Neuron (in vitro differentiated cells): Measurements from ENCODE around the gene PRKCZ.

ENCODE experiments used
- H2AFZ ChIP-seq: one replicate; pipeline ENCODE4 v1.6.1; 2013; ENCODE audit warnings: low read depth, mild to moderate bottlenecking, inconsistent platforms, low read length, moderate library complexity
- H3K27me3 ChIP-seq: one replicate; pipeline ENCODE4 v1.6.1; 2013; ENCODE audit warnings: low read length; ENCODE audit not compliant: insufficient read depth
- H3K36me3 ChIP-seq: one replicate; pipeline ENCODE4 v1.6.1; 2013; ENCODE audit warnings: low read length; ENCODE audit not compliant: insufficient read depth
- H3K4me1 ChIP-seq: one replicate; pipeline ENCODE4 v1.6.1; 2013; ENCODE audit warnings: low read length; ENCODE audit not compliant: insufficient read depth
- H3K4me3 ChIP-seq: 2 replicates; pipeline ENCODE4 v1.5.1; 2013; ENCODE audit warnings: mild to moderate bottlenecking, low read length, moderate library complexity
- H3K9me3 ChIP-seq: one replicate; pipeline ENCODE4 v1.6.1; 2013; ENCODE audit warnings: low read length

Gene PRKCZ

DNA sequence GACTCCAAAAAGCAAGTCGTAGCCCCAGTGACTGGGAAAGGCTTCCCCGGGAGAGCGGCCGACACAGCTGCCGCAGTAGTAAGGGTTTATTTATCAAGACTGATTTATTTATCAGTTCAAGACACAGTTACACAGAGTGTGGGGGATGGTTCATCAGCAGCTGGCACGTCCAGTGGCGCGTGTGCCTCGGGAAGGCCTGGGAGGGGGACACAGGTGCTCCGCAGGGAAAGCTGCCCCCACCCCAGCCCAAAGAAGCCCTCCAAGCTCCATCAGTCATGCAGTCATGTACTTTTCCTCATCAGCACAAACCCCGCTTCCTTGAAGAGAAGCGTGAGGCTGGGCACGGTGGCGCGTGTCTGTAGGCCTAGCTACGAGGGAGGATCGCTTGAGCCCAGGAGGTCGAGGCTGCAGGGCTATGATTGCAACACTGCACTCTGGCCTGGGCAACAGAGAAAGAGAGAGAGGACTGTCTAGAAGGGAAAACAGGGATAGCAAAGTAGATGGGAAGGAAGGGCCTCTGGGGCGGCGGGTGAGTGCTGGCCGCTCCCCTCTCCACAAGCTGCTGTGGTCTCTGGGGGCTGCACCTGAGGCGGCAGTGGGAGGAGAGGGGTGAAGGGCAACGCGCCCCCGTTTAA, 53.2 kb downstream of the PRKCZ start:
- Histone ChIP-seq H3K4me1 (no peaks in the 10 kb centered on the region), H3K4me3 (no peak overlapping the region), H3K9me3 (no peaks in the 10 kb centered on the region), H2AFZ (no peak overlapping the region), H3K36me3 (no peaks in the 10 kb centered on the region), H3K27me3 (no peaks in the 10 kb centered on the region)

DNA sequence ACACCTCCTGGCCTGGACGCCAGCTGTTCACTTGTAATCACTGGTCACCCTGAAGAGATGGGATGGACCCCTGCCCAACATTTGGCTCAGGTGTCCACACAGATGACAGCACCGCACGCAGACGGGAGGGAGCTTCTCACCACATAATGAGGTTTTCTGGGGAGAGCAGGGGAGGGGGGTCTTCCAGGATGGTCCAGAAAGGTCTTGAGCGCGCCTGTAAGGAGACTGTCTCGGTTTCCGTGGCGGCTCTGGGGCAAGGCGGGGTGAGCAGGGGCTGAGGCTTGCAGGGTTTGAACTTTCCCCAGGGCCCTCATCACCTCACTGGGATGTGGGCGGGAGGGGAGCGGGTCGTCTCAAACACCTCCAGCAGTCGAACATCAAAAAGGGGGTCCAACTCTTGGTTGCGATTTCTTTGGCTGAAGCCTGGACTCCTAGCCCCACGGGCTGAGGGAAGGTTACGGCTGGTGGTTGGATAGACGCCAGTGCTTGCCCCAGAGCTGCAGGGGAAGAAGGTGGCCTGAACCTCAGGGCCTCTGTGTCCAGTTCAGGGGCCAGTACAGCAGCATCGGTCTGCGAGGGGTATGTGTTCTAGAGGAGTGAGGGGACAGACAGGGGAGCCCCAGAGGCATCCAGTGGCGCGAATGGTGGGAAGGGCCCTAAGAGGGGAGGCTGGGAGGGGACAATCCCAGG, 53.8 kb downstream of the PRKCZ start:
- H3K27me3 ChIP-seq = no peaks in the 10 kb centered on the region
- H3K36me3 ChIP-seq = no peaks in the 10 kb centered on the region
- H3K4me3 ChIP-seq = no peak overlapping the region
- no peaks in the 10 kb centered on the region for H3K9me3 ChIP-seq
- H3K4me1 ChIP-seq = no peaks in the 10 kb centered on the region
- H2AFZ ChIP-seq = no peak overlapping the region

DNA sequence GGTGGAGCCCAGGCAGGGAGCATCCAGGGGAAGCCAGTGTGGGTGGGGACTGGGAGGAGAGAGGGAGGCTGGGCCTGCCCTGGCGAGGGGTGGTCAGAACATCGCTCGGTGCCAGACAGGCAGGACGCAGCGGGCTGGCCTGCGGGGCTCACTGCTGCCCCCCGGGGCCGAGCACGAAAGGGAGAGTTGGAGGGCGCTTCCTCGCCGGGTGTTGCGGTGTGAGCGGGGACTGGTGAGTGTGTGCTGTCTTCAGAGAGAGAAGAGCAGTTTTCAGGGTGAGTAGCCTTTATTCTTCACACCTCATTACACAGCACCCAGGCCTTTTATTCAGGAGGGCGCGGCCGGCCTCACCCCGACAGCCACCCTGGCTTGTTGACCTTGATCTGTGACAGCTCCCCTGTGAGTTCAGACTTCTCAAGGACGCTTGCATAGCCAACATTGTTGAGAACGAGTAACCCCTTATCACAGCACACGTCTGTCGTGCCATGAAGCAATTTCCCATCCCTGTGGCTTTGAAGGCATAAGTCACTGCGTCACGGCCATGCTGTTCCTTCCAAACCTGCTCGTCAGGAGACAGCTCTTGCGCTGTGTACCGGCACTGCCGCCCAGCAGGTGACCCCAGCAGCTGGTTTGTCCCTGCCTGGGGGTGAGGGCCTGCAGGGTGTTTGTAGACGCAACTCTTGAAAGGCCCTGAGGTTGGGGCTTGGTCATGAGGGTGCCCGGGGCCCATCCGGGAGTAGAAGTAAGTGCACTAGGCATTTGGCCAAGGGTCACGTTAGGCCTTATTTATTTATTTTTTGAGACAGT, 54.6 kb downstream of the PRKCZ start:
- H3K36me3 ChIP-seq = no peaks in the 10 kb centered on the region

DNA sequence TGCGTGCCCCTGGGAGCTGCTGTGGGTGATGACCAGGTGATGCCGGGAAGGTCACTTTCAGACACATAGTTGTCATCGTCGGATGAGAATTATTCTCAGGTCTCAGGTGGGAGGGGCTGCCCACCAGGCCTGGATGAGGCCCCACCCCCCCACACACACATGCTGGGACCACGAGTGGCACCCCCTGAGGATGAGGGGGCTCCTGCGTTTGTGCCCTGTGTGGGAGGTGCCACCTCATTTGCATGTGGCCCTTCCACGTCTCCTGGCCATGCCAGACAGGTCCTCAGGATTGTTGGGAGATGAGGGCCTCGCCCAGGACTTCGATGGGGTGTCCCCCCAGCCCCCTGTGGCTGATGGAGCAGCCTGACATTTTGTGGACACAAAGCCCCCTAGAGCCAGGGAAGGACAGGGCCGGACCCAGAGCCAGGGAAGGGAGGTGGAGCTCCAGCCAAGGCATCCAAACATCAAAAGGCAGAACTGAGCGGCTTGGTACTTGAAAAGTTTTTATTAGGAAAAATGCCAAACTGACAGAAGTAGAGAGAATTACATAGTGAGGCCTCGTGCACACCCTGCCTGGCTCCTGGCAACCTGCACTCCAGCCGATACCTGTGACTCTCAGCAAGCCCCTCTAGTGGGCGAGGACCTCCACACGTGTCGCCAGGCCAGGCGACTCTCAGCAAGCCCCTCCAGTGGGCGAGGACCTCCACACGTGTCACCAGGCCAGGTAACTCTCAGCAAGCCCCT, 55.7 kb downstream of the PRKCZ start:
- no peaks in the 10 kb centered on the region for H3K27me3 ChIP-seq
- no peaks in the 10 kb centered on the region for H3K36me3 ChIP-seq
- no peak overlapping the region for H3K4me3 ChIP-seq
- H3K9me3 ChIP-seq = peaks cover 2% of the 10 kb centered on the region
- H2AFZ ChIP-seq = no peak overlapping the region
- no peaks in the 10 kb centered on the region for H3K4me1 ChIP-seq

More for the DNA sequence above, 54.6 kb downstream of the PRKCZ start:
- H3K9me3 ChIP-seq = peaks cover 2% of the 10 kb centered on the region
- no peak overlapping the region for H2AFZ ChIP-seq
- H3K27me3 ChIP-seq = no peaks in the 10 kb centered on the region
- H3K4me1 ChIP-seq = no peaks in the 10 kb centered on the region
- H3K4me3 ChIP-seq = no peak overlapping the region

DNA sequence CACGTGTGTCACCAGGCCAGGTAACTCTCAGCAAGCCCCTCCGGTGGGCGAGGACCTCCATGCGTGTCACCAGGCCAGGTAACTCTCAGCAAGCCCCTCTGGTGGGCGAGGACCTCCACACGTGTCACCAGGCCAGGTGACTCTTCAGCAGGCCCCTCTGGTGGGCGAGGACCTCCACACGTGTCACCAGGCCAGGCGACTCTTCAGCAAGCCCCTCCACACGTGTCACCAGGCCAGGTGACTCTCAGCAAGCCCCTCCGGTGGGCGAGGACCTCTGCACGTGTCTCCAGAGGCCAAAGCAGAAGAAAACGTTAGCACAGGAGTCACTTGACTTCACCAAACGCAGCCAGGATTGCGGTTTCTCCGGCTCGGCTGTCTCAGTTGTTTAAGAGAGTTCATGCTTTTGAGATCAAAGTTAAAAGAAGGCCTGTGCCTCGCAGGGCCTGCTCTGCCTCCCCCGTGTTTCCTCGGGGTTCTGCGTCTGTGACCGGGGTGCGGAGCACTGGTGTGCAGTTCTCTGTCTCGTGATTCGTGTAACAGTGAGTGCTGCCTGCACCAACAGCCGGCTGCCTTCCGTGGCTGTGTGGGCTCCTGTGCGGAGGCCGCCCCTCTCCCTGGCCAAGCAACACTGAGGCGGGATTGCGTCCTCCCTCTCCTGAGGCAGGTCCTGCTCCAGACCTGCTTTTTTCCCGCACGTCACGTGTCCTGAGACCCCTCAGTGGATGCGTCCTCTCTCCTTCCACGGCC, 56.6 kb downstream of the PRKCZ start:
- no peaks in the 10 kb centered on the region for H3K36me3 ChIP-seq
- no peaks in the 10 kb centered on the region for H3K27me3 ChIP-seq
- H3K9me3 ChIP-seq = peaks cover 2% of the 10 kb centered on the region
- no peak overlapping the region for H3K4me3 ChIP-seq
- no peaks in the 10 kb centered on the region for H3K4me1 ChIP-seq
- H2AFZ ChIP-seq = no peak overlapping the region

DNA sequence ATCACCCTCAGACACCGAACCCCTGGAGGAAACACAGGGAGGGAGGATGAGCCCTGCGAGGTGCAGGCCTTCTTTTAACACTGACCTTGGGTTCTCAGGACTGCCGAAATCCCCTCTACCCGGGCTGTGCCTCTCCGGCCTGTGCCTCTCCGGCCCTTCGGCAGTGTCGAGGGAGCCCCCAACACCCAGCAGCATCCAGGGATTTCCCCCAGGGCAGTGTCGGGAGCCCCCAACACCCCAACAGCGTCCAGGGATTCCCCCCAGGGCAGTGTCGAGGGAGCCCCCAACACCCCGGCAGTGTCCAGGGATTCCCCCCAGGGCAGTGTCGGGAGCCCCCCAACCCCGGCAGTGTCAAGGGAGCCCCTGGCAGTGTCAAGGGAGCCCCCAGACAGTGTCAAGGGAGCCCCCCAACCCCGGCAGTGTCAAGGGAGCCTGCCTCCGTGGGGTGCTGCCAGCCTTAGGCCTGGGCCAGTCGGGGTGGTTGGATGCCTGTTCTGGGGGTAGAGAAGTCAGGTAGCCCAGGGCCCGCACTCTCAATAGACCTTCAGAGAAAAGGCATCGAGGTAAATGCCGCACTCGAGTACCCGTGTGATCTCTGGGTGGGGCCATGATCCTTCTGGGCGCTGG, 57.5 kb downstream of the PRKCZ start:
- no peak overlapping the region for H3K4me3 ChIP-seq
- H3K4me1 ChIP-seq = no peaks in the 10 kb centered on the region
- H3K9me3 ChIP-seq = peaks cover 2% of the 10 kb centered on the region
- no peaks in the 10 kb centered on the region for H3K27me3 ChIP-seq
- H3K36me3 ChIP-seq = no peaks in the 10 kb centered on the region
- no peak overlapping the region for H2AFZ ChIP-seq

DNA sequence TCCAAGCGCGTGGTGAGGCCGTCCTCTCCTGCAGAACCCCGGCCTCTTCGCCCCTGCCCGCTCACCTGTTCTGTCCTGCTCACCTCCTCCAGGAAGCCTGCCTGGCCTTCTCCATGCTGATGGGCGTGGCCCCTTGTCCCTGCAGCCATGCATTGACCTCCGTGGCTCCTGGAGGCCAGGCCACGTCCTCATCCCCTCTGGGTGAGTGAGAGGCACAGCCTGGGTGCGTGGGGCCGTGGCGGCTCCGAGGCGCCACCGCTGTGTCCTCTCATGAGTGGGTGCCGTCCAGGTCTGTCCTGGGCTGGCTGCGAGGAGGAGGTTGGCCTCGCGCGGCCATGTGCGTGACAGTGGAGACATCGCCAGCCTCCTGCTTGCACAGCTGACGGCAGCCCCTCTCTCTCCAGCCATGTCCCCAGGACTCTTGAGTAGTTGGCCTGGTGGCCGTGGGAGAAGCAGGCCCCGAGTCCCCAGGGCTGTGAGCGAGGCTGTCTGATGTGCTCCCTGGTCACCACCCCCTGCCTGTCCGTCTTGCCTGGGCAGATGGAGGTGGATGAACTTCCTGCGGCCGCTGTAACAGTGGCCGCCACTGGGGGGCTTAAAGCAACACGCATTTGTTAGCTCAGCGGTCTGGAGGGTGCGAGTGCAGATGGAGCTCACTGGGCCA, 58.1 kb downstream of the PRKCZ start:
- Histone ChIP-seq H3K27me3 (no peaks in the 10 kb centered on the region), H3K9me3 (peaks cover 2% of the 10 kb centered on the region), H3K4me3 (no peak overlapping the region), H2AFZ (no peak overlapping the region), H3K4me1 (no peaks in the 10 kb centered on the region), H3K36me3 (no peaks in the 10 kb centered on the region)

DNA sequence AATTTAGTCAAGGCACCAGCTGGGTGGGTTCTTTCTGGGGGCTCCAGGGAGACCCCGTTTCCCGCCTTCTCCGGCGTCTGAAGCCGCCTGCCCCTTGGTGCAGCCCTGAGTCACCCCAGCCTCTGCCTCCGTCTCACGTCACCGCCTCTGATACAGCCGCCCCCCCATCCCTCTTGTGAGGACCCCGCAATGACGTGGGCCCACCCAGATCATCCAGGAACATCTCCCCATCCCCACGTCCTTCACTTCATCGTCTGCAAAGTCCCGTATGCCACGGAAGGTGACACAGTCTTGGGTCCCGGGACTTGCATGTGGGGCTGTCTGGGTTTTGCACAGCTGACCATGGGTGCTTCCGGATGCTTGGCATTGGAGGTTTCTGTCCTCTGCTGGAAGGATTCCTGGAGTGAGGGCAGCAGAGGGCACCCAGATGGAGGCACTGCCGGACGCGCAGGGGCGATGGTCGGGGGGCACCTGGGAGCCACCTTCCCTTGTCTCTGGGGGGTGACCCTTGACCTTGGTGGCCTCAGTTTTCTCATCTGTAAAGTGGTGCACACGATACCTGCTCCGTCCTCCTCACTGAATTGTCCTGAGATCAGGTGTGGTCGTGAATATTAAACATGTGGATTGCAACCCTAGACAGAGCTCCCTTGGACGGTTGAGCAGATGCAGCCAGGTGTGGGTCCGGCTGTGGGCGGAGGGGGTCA, 58.8 kb downstream of the PRKCZ start:
- no peaks in the 10 kb centered on the region for H3K36me3 ChIP-seq
- H2AFZ ChIP-seq = no peak overlapping the region
- peaks cover 2% of the 10 kb centered on the region for H3K9me3 ChIP-seq
- no peaks in the 10 kb centered on the region for H3K27me3 ChIP-seq
- no peaks in the 10 kb centered on the region for H3K4me1 ChIP-seq
- H3K4me3 ChIP-seq = no peak overlapping the region

DNA sequence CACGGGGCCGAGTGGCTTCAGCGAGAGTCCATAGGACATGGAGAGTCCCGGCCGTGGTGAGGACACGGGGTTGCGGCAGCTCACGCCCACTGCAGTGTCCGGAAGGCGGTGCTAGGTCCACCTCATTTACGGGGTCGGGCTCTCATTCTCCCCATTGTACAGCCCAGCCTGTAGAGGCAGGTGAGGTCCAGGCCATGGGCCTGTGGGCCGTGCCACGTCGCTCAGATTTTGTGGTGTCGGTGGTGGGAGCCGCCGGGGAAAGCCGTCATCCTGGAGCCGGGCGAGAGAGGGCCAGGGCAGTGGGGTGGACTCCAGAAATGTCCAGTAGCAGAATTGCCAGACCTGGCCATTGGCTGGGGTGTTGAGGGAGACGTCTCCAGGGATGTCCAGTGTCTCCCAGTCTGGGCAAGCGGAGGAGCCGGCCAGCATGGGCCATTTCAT, 59.4 kb downstream of the PRKCZ start:
- Histone ChIP-seq H3K9me3 (peaks cover 2% of the 10 kb centered on the region), H3K36me3 (no peaks in the 10 kb centered on the region), H2AFZ (no peak overlapping the region), H3K27me3 (no peaks in the 10 kb centered on the region), H3K4me1 (no peaks in the 10 kb centered on the region), H3K4me3 (no peak overlapping the region)

DNA sequence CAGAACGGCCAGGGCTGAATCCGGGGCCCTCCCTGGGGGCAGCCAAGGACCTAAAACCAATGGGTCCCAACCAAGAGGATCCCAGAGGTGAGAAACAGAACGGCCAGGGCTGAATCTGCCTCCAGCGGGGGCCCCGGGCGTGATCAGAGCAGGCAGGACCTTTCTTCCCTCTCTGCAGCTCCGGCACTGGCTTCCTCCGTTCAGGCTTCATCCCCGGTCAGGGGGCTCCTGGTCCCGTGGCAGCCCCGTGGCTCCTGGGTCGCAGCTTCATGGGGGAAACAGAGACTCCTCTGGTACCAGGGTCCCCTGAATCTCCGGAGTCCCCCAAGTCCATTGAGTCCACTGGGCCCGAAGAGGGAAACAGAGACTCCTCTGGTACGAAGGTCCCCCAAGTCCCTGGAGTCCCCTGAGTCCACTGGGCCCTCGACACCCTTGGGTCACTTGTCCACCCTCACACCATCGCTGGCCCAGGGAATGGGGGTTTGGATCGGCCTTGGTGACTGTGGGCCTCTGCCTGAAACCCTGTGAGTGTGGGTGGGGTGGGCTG, 60.1 kb downstream of the PRKCZ start:
- Histone ChIP-seq H3K4me3 (no peak overlapping the region), H3K4me1 (no peaks in the 10 kb centered on the region), H2AFZ (no peak overlapping the region), H3K9me3 (peaks cover 2% of the 10 kb centered on the region), H3K27me3 (no peaks in the 10 kb centered on the region), H3K36me3 (no peaks in the 10 kb centered on the region)
